HG02678 (cell line): ENCODE results near the gene EGLN2.
"Not testable (repeated sequence)": the region's sequence is repeated elsewhere in the genome, so short reads cannot be mapped to it uniquely, and the experiment has no call there.

Source experiments
- ATAC-seq: cut with Tn5 transposase; IDR thresholded peaks from one replicate; pipeline ENCODE4 v1.9.1; 2021; ENCODE audit warnings: mild to moderate bottlenecking, moderate library complexity; ENCODE audit not compliant: unreplicated experiment

EGLN2 gene

DNA sequence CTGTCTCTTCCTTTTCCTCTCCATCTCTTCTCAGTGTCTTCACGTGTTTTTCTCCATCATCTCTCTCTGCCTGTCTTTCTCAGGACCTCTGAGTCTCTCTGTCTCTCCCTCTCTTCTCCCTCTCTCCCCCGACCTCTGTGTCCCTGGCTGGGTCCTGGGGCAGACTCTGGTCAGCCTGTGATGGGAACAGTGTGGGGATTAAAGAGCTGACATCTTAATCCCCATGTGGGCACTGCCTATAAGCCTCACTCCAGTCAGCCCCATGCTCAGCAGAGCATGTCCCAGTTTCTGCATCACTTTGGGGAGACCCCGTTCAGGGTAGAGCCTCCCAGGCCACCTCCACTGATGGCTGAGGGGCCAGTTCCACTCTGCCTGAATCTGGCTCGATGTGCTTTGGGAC lies 16.2 kb downstream of the EGLN2 start:
- no peak for ATAC-seq

DNA sequence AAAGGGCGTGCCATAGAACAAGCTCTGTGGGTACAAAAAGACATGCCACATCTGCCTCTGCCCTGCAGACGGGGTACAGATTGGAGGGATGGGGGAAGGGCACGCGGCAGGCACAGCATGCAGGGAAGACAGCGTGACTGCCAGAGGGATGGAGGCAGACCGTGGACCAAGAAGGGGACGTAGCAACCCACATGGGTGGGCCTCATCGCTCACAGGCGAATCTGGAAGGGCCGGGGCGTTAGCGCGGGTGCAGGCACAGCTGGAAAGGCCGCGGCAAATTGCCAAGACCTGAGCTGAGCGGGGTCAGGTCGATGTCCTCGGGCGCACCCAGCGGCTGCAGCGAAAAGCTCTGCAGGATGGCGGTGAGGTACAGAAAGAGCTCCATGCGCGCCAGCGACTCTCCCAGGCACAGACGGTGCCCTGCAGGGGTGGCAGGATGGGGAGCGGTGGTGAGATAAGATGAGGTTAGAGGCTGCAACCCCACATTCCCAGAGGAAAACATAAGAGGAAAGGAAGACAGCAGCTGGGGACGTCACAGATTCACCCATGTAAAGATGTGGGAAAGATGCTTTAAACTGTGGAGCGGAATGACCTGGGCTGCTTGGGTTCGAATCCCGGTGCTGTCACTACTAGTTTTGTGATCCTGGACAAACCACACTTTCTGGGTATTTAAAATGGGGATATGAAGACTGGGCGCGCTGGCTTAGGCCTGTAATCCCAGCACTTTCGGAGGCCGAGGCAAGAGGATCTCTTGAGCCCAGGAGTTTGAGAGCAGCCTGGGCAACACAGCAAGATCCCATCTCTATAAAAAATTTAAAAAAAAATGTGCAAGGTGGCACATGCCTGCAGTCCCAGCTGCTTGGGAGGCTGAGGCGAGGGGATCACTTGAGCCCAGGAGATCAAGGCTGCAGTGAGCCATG lies 19.7 kb downstream of the EGLN2 start:
- ATAC-seq, result not testable (repeated sequence)

DNA sequence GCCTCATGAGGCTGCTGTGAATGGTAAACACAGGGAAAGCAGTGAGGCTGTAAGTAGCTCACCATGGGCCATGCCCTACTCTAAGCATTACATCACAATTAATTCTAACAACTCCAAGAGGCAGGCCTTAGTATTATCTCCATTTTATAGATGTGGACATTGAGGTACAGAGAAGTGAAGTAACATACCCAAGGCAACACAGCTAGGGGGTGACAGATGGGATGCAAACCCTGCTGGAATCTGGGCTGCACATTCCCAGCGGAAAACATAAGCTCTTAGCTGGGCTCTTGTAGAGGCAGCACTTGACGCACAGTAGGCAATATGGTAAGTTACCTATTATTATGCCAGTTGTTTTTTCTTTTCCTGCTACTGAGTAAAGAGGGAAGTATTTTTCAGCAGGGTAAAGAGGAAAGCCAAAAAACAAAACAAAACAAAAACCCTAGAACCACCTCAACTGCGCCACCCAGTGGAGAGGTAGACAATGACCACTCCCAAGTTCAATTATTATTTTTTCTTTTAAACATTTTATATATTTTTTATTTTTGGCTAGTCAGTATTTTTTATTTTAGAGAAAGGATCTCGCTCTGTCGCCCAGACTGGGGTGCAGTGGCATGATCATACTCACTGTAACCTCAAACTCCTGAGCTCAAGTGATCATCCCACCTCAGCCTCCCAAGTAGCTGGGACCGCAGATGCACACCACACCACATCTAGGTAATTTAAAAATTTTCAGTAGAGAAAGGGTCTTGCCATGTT lies 20.7 kb downstream of the EGLN2 start:
- ATAC-seq, result not testable (repeated sequence)

- no peak for ATAC-seq
These were observed 23.2 kb downstream of the EGLN2 start for GRCh38 chr19:40822161-40822560.

- ATAC-seq, result not testable (repeated sequence)
These were observed 23.9 kb downstream of the EGLN2 start for GRCh38 chr19:40822704-40823553.

DNA sequence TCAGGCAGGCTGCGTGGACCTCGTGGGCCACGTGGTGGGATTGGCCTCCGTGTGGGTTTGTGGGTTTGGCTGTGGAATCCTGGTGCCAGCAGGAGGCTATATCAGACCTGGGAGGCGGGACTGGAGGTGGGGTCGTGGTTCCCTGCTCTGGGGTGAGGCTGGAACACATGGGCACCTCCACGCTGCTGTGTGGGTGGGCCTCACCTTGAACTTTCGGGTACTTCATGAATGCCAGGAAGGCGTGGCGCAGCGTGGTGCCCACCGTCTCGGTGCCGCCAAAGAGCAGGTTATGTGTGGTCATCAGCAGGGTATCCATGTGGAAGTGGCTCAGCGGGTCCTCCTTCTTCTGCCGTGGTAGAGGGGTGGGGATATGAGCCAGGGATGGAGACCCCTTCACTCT lies 25.9 kb downstream of the EGLN2 start:
- ATAC-seq, result not testable (repeated sequence)

DNA sequence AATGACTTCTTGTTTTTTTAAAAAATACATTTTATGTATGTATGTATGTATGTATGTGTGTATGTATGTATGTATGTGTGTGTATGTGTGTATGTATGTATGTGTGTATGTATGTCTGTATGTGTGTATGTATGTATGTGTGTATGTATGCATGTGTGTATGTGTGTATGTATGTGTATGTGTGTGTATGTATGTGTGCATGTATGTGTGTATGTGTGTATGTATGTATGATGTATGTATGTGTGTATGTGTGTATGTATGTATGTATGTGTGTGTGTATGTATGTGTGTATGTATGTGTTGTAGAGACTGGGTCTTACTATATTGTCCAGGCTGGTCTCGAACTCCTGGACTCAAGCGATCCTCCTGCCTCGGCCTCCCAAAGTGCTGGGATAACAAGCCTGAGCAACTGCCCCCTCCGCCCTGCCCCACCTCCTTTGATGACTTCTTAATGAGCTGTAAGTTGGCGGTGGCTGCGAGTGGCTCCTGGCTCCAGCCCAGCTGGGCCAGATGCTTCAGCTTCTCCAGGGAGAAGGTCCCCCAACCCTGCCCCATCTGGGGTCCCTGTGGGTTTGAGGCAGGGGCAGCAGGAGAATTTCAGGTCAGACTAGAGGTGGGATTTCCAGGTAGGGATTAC lies 26.6 kb downstream of the EGLN2 start:
- ATAC-seq, result not testable (repeated sequence)

DNA sequence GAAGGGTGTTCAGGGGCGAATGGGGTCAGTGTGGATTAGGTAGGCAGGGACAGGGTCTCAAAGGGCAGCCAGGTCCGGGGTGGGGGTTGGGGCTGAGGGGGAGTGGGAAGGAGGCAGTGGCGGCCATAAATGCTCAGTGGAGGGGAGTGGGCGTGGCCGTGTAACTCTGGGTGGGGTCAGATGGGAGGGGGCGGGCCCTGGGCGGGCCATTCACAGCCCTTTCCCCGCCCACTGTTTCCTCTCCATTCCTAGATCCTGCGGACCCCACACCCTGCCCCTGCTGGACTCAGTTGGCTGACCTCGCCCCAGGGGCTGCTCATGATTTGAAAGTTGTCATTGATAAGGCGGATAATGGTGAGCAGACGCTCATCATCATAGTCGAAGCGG lies 27.3 kb downstream of the EGLN2 start:
- not testable (repeated sequence) for ATAC-seq

GRCh38 chr19:40826699-40827385 lies 27.9 kb downstream of the EGLN2 start:
- ATAC-seq, result not testable (repeated sequence)

- ATAC-seq, result no peak
These were observed 28.6 kb downstream of the EGLN2 start for GRCh38 chr19:40827386-40828247.

DNA sequence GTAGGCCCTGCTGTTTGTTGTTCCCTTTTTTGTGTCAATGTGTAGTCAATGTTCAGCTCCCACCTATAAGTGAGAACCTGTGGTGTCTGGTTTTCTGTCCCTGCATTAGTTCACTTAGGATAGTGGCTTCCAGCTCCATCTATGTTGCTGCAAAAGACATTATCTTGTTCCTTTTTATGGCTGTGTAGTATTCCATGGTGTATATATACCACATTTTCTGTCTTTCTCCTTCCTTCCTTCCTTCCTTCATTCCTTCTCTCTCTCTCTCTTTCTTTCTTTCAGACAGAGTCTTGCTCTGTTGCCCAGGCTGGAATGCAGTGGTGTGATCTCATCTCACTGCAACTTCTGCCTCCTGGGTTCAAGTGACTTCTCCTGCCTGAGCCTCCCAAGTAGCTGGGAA lies 30.2 kb downstream of the EGLN2 start:
- no peak for ATAC-seq

DNA sequence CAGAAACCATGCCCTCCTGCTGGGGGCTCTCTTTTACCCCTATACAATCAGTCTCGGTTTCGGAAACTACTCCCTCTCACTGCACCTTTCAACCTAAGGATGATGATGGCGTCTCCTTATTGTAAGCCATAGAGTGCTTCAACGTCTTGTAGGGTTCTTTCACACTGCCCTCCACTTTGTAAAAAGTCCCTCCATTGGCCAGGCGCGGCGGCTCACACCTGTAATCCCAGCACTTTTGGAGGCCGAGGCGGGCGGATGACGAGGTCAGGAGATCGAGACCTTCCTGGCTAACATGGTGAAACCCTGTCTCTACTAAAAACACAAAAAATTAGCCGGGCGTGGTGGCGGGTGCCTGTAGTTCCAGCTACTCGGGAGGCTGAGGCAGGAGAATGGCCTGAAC lies 31.8 kb downstream of the EGLN2 start:
- not testable (repeated sequence) for ATAC-seq

- ATAC-seq, result no peak
These were observed 32.8 kb downstream of the EGLN2 start for GRCh38 chr19:40831502-40832430.

- ATAC-seq, result not testable (repeated sequence)
These were observed 33.4 kb downstream of the EGLN2 start for GRCh38 chr19:40832431-40832790.

DNA sequence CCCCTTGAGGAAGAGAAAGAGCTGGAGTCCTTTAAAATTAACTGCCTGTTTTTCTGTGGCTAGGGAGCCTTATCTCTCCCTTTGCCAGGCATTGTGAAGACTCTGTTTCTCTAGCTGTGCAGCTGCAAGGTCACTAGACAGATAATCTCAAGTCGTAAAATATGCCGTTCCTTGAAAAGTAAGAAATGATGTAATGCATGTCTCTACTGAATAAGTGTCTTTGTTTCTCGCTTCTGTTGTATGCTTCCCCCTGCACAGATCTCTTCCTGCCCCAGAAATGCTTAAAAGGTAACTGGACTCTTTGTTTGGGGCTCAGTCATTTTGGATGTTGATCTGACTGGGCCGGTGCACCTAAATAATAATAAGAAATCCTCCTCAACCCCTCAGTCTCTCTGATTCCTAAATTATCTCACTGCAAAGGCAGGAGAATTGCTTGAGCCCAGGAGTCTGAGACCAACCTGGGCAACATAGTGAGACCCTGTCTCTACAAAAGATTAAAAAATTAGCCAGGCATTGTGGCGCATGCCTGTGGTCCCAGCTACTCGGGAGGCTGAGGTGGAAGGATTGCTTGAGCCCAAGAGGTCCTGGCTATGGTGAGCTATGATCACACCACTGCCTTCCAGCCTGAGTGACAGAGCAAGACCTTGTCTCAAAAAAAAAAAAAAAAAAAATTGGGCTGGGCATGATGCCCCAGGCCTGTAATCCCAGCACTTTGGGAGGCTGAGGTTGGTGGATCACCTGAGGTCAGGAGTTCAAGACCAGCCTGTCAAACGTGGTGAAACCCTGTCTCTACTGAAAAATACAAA lies 34.9 kb downstream of the EGLN2 start:
- not testable (repeated sequence) for ATAC-seq

- no peak for ATAC-seq
These were observed 37.9 kb downstream of the EGLN2 start for GRCh38 chr19:40836754-40837429.

DNA sequence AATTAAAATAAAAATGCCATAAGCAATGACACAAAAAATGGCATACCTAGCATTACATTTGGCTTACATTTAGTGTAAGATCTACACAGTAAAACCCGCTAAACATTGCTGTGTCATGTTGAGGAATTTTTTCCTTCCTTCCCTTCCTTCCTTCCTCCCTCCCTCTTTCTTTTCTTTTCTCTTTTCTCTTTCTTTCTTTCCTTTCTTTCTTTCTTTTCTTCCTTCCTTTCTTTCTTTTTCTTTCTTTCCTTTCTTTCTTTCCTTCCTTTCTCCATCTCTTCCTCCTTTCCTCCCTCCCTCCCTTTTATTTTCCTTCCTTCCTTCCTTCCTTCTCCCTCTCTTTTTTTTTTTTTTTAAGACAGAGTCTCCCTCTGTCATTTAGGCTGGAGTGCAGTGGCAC lies 39.5 kb downstream of the EGLN2 start:
- not testable (repeated sequence) for ATAC-seq
